HG03159 (cell line): ENCODE measurements around the gene TRPV2.
"Not testable (repeated sequence)": the region's sequence is repeated elsewhere in the genome, so short reads cannot be mapped to it uniquely, and the experiment has no call there.

ENCODE experiments used
- ATAC-seq: cut with Tn5 transposase; IDR thresholded peaks from one replicate; pipeline ENCODE4 v1.9.1; 2021; ENCODE audit warnings: mild to moderate bottlenecking, moderate library complexity; ENCODE audit not compliant: unreplicated experiment

TRPV2 gene, protein sequence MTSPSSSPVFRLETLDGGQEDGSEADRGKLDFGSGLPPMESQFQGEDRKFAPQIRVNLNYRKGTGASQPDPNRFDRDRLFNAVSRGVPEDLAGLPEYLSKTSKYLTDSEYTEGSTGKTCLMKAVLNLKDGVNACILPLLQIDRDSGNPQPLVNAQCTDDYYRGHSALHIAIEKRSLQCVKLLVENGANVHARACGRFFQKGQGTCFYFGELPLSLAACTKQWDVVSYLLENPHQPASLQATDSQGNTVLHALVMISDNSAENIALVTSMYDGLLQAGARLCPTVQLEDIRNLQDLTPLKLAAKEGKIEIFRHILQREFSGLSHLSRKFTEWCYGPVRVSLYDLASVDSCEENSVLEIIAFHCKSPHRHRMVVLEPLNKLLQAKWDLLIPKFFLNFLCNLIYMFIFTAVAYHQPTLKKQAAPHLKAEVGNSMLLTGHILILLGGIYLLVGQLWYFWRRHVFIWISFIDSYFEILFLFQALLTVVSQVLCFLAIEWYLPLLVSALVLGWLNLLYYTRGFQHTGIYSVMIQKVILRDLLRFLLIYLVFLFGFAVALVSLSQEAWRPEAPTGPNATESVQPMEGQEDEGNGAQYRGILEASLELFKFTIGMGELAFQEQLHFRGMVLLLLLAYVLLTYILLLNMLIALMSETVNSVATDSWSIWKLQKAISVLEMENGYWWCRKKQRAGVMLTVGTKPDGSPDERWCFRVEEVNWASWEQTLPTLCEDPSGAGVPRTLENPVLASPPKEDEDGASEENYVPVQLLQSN

GRCh38 chr17:16415031-16415924 is at the start of gene TRPV2:
Gene TRPV2 (plus strand): TSS chr17:16415571. CDS start chr17:16417669, 2,098 bp downstream.
- no peak for ATAC-seq

GRCh38 chr17:16371742-16372141 is 43.6 kb upstream of the TRPV2 start:
- ATAC-seq = no peak

DNA sequence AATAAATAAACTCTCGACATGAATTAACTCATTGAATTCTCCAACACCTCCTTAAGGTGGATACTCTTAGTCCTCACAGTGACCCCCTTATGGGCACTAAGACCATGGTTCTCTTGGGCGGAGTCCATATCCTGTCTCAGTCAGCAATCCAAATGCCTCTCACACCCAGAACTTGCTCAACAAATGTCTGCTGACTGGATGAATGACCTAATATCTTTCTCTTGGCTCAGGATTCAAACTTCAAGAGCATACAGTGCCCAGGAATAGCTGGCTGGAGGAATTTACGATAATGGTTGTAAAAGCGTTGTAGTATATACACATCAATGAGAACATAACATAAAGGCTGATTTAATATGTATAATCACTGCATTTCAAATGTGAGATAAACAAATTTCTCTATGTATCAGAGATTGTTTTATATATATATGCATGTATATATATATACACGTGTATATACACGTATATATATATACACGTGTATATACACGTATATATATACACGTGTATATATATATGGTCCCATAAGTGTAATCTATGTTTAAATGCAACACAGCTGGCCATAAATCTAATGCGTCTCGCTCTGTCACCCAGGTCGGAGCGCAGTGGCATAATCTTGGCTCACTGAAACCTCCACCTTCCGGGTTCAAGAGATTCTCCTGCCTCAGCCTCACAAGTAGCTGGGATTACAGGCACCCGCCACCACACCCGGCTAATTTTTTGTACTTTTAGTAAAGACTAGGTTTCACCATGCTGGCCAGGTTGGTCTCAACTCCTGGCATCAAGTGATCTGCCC is 41.0 kb upstream of the TRPV2 start:
- ATAC-seq = no peak

DNA sequence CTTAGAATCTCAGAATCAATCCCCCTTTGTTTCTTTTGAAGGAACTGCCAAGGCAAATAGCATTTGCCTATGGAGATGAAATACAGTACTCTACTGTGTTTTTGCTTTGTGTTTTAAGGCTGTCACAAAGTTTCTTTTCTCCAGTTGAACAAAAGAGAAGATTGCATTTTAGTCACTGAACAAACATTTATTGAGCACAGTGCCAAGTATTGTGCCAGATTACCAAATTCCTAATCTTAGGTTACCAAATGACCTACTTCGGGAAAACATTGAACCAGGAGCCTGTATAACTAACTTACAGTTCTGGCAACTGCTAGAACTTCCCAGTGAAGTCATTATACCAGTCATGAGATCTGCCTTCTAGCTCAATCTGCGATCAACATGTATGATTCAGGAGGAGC is 37.4 kb upstream of the TRPV2 start:
- no peak for ATAC-seq

- no peak for ATAC-seq
These were observed 36.6 kb upstream of the TRPV2 start for GRCh38 chr17:16378636-16379282.

GRCh38 chr17:16379654-16380053 is 35.7 kb upstream of the TRPV2 start:
- no peak for ATAC-seq

DNA sequence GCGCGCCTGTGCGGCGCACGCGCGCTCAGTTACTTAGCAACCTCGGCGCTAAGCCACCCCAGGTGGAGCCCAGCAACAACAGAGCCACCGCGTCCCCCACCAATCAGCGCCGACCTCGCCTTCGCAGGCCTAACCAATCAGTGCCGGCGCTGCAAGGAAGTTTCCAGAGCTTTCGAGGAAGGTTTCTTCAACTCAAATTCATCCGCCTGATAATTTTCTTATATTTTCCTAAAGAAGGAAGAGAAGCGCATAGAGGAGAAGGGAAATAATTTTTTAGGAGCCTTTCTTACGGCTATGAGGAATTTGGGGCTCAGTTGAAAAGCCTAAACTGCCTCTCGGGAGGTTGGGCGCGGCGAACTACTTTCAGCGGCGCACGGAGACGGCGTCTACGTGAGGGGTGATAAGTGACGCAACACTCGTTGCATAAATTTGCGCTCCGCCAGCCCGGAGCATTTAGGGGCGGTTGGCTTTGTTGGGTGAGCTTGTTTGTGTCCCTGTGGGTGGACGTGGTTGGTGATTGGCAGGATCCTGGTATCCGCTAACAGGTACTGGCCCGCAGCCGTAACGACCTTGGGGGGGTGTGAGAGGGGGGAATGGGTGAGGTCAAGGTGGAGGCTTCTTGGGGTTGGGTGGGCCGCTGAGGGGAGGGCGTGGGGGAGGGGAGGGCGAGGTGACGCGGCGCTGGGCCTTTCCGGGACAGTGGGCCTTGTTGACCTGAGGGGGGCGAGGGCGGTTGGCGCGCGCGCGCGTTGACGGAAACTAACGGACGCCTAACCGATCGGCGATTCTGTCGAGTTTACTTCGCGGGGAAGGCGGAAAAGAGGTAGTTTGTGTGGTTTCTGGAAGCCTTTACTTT is 34.5 kb upstream of the TRPV2 start, which contains the start of gene UBB:
Gene UBB (plus strand): TSS at position 452 of the 856 bp plus-strand sequence. CDS start 817 bp downstream, outside the sequence.
- ATAC-seq = peak; percentile 93

- ATAC-seq = no peak
These were observed 33.9 kb upstream of the TRPV2 start for GRCh38 chr17:16381496-16381820.

- no peak for ATAC-seq
These were observed 32.2 kb upstream of the TRPV2 start for GRCh38 chr17:16383216-16383615.

- no peak for ATAC-seq
These were observed 31.5 kb upstream of the TRPV2 start for GRCh38 chr17:16383772-16384287.

- ATAC-seq = no peak
These were observed 30.8 kb upstream of the TRPV2 start for GRCh38 chr17:16384557-16384956.

GRCh38 chr17:16386126-16386507 is 29.3 kb upstream of the TRPV2 start:
- not testable (repeated sequence) for ATAC-seq

- no peak for ATAC-seq
These were observed 23.9 kb upstream of the TRPV2 start for GRCh38 chr17:16391451-16391850.

DNA sequence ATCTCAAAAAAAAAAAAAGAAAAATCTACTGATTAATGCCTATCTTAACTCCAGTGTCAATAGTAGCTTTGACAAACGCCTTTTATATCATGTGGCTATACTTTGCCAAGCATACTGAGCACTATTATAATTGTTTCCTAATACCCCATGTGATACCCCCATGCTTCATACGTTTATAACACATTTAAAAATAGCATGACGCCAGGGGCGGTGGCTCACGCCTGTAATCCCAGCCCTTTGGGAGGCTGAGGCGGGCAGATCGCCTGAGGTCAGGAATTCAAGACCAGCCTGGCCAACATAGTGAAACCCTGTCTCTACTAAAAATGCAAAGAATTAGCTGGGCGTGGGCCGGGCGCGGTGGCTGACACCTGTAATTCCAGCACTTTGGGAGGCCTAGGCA is 22.9 kb upstream of the TRPV2 start:
- not testable (repeated sequence) for ATAC-seq

- ATAC-seq = not testable (repeated sequence)
These were observed 19.5 kb upstream of the TRPV2 start for GRCh38 chr17:16395887-16396286.

DNA sequence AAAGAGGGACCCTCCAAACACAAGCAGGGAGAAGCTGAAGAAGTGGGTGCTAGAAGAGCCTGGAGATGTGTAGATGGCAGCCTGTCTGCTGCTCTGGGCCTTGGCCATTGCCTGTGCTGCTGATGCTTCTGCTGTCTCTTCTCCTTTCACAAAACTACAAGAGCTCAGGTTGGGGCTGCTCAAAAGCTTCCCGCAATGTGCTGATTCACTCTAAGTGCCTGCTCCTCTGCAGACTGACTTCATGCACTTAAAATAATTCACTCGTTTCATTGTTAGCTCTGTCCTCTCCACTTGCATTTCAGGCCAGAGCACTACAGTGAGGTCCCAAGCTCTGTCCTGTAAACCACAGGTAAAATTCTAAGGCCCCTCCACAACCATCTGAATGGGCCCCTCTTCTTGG is 18.7 kb upstream of the TRPV2 start:
- ATAC-seq = not testable (repeated sequence)

GRCh38 chr17:16398270-16399267 is 16.8 kb upstream of the TRPV2 start:
- ATAC-seq = peak; percentile 76
